H1 (cell line): Measurements from ENCODE around the gene FHAD1.

Source experiments
- ASH2L ChIP-seq: fragments of 200-600, 300-600 bp; sonication (generic); IDR thresholded peaks from one replicate; pipeline ENCODE4 v1.7.1; 2017; ENCODE audit warnings: low read length
- CEBPB ChIP-seq: IDR thresholded peaks from 2 replicates; pipeline ENCODE4 v1.6.1; 2012; ENCODE audit warnings: low read depth, low read length
- CHD1 ChIP-seq: IDR thresholded peaks from 2 replicates; pipeline ENCODE4 v1.6.1; 2012; ENCODE audit warnings: low read depth, low read length, improper control_type of control experiment
- EZH2 ChIP-seq: fragments of 200-600 bp; sonication (generic); IDR thresholded peaks from 2 replicates; pipeline ENCODE4 v1.7.1; 2012; ENCODE audit warnings: low read depth, mild to moderate bottlenecking, moderate library complexity, low read length, inconsistent platforms; ENCODE audit not compliant: severe bottlenecking
- FOSL1 ChIP-seq: IDR thresholded peaks from 2 replicates; pipeline ENCODE4 v1.6.1; 2011; ENCODE audit warnings: mild to moderate bottlenecking, low read depth, low read length, moderate library complexity; ENCODE audit not compliant: insufficient read depth
- HDAC2 ChIP-seq, 2 experiments: fragments of 300-600 bp in 1 of 2; sonication (generic) in 1 of 2; IDR thresholded peaks; 2 replicates each; pipeline ENCODE4 v1.6.1; 2011 to 2012; ENCODE audit warnings: low read depth in 2 of 2, low read length in 2 of 2, mild to moderate bottlenecking in 2 of 2, moderate library complexity in 2 of 2, borderline replicate concordance in 1 of 2, inconsistent platforms in 1 of 2
- POLR2A ChIP-seq, 2 experiments: IDR thresholded peaks; 1 replicate in 1 of 2; 2 replicates in 1 of 2; pipeline ENCODE4 v1.6.1; 2011; ENCODE audit warnings: low read depth in 2 of 2, low read length in 2 of 2, mild to moderate bottlenecking in 2 of 2; ENCODE audit errors: control extremely low read depth in 1 of 2
- POLR2AphosphoS5 ChIP-seq: IDR thresholded peaks from 2 replicates; pipeline ENCODE4 v1.6.1; 2011; ENCODE audit warnings: low read depth, low read length
- TF ChIP-seq, protein P1 (sequence below), 3 experiments: IDR thresholded peaks; 1 replicate in 2 of 3; 2 replicates in 1 of 3; pipeline versions ENCODE4 v1.5.1 to v1.6.1; 2011; ENCODE audit warnings: low read length in 3 of 3, mild to moderate bottlenecking in 3 of 3, inconsistent platforms in 2 of 3, low read depth in 1 of 3, moderate library complexity in 1 of 3; ENCODE audit not compliant: insufficient read depth in 1 of 3; ENCODE audit errors: control extremely low read depth in 1 of 3

DNA sequence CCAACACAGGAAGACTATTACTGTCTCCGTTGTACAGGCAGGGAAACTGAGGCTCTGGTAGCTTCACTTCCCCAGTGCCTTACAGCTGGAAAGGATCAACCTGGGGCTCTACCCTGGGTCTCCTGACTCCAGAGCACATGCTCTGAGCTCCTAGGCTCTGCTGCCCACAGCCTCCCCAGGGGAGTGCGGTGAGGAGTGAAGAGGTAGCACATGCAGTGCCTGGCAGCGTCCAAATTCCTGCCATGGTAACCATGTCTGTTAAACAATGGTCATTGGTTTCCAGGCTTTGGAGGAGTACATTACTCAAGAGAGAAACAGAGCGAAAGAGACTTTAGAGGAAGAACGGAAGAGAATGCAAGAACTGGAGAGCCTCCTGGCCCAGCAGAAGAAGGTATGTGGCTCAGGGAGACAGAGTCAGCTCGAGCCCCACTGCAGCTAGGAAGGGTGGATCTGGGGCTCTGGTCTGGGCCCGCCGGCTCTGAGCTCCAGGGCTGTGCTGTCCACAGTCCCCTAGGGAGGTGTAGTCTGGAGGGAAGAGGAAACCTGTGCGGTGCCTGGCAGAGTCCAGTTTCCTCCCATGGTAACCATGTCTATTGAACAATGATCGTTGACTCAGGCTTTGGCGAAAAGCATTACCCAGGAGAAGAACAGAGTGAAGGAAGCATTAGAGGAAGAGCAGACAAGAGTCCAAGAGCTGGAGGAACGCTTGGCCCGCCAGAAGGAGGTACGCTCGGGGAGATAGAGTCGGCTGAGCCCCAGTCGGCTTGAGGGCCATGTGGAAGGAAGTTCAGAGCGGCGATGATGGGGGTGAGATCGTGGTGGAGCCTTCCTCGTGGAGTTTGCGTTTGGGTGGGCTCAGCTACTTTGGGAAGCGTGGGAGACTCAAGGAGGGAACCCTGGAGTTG lies 98.0 kb downstream of the FHAD1 start:
- TF ChIP-seq POLR2A (IDR thresholded peaks at IDR 0.05; ENCODE audit: control extremely low read depth in 1 of 2, low read depth in 2 of 2, low read length in 2 of 2) = no peak
- TF ChIP-seq, protein P1, sequence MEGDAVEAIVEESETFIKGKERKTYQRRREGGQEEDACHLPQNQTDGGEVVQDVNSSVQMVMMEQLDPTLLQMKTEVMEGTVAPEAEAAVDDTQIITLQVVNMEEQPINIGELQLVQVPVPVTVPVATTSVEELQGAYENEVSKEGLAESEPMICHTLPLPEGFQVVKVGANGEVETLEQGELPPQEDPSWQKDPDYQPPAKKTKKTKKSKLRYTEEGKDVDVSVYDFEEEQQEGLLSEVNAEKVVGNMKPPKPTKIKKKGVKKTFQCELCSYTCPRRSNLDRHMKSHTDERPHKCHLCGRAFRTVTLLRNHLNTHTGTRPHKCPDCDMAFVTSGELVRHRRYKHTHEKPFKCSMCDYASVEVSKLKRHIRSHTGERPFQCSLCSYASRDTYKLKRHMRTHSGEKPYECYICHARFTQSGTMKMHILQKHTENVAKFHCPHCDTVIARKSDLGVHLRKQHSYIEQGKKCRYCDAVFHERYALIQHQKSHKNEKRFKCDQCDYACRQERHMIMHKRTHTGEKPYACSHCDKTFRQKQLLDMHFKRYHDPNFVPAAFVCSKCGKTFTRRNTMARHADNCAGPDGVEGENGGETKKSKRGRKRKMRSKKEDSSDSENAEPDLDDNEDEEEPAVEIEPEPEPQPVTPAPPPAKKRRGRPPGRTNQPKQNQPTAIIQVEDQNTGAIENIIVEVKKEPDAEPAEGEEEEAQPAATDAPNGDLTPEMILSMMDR (IDR thresholded peaks at IDR 0.05; ENCODE audit: control extremely low read depth in 1 of 3, insufficient read depth in 1 of 3, low read depth in 1 of 3, low read length in 3 of 3) = no peak
- TF ChIP-seq EZH2 = no peak
- no peak for TF ChIP-seq CHD1
- TF ChIP-seq POLR2AphosphoS5 = no peak
- no peak for TF ChIP-seq HDAC2 (IDR thresholded peaks at IDR 0.05; ENCODE audit: borderline replicate concordance in 1 of 2, low read depth in 2 of 2, low read length in 2 of 2)
- no peak for TF ChIP-seq CEBPB
- TF ChIP-seq FOSL1 = no peak
- no peak for TF ChIP-seq ASH2L
